Measurements from ENCODE around the gene PRKAR1B.

Gene PRKAR1B

GRCh38 chr7:646951-647350 lies 80.1 kb downstream of the PRKAR1B start:
- Histone ChIP-seq H3K4me3 (ENCODE audit: low read depth in 1 of 2, low read length in 1 of 2) (no peak overlapping the region), H3K27me3 (no peaks in the 10 kb centered on the region), H3K27ac (no peak overlapping the region), H3K4me1 (ENCODE audit: control insufficient read depth in 1 of 2, insufficient read depth in 1 of 2, low read depth in 1 of 2, low read length in 1 of 2) (no peaks in the 10 kb centered on the region), H3K36me3 (no peaks in the 10 kb centered on the region), H3K9me3 (no peaks in the 10 kb centered on the region)
- TF ChIP-seq, protein P1, sequence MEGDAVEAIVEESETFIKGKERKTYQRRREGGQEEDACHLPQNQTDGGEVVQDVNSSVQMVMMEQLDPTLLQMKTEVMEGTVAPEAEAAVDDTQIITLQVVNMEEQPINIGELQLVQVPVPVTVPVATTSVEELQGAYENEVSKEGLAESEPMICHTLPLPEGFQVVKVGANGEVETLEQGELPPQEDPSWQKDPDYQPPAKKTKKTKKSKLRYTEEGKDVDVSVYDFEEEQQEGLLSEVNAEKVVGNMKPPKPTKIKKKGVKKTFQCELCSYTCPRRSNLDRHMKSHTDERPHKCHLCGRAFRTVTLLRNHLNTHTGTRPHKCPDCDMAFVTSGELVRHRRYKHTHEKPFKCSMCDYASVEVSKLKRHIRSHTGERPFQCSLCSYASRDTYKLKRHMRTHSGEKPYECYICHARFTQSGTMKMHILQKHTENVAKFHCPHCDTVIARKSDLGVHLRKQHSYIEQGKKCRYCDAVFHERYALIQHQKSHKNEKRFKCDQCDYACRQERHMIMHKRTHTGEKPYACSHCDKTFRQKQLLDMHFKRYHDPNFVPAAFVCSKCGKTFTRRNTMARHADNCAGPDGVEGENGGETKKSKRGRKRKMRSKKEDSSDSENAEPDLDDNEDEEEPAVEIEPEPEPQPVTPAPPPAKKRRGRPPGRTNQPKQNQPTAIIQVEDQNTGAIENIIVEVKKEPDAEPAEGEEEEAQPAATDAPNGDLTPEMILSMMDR (IDR thresholded peaks at IDR 0.05): no peak

- Histone ChIP-seq H3K4me1 (ENCODE audit: control insufficient read depth in 1 of 2, insufficient read depth in 1 of 2, low read depth in 1 of 2, low read length in 1 of 2) (no peaks in the 10 kb centered on the region), H3K4me3 (ENCODE audit: low read depth in 1 of 2, low read length in 1 of 2) (no peak overlapping the region), H3K27ac (no peak overlapping the region), H3K36me3 (no peaks in the 10 kb centered on the region), H3K9me3 (no peaks in the 10 kb centered on the region), H3K27me3 (no peaks in the 10 kb centered on the region)
- TF ChIP-seq, protein P1 (IDR thresholded peaks at IDR 0.05): no peak
These were observed 80.6 kb downstream of the PRKAR1B start for GRCh38 chr7:646487-646886.

GRCh38 chr7:645606-646005 lies 81.5 kb downstream of the PRKAR1B start:
- no peaks in the 10 kb centered on the region for H3K9me3 ChIP-seq
- H3K36me3 ChIP-seq: no peaks in the 10 kb centered on the region
- TF ChIP-seq, protein P1 (IDR thresholded peaks at IDR 0.05): no peak
- no peaks in the 10 kb centered on the region for H3K27me3 ChIP-seq
- H3K27ac ChIP-seq: no peak overlapping the region
- H3K4me1 ChIP-seq (ENCODE audit: control insufficient read depth in 1 of 2, insufficient read depth in 1 of 2, low read depth in 1 of 2, low read length in 1 of 2): no peaks in the 10 kb centered on the region
- no peak overlapping the region for H3K4me3 ChIP-seq (ENCODE audit: low read depth in 1 of 2, low read length in 1 of 2)

DNA sequence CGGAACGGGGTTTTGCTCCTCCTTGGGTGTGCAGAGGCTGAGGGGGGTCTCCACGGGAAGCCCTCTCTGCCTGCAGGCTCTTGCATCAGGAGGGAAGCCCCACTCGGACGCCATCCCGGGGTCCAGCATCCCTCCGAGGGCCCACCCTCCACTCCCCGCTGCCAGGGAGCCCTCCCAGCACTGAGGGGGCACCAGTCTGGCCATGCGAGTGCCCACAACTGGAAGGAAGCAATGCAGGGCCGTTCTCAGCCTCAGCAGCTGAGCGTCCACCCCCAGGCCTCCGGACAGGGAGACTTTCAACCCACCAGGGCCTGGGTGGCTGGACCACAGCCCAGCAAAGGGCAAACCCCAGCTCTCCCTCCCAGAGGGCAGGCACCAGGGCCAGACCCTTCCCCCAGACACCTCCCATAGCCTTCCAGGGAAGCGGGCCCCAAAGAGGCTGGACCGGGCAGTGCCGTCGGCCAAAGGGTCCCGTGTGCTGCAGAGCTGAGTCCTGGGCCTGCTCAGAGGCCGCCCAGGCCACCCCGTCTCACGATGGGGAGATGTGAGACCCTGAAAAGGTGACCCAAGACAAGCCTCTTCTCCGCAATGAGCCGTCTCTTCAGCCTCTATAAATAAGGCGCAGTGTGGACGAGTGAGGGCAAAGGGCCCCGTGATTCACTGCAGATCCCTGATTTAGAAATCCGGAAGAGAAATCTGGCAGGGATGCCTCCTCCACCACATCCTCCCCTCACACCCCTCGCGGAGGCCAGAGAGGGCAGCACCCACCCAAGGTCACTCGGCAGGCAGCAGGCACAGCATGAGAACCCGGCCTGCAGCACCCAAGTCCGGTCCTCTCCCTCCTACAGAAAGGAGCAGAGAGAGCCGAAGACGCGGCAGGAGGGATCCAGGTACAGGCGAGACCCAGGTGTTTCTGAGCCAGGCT lies 82.4 kb downstream of the PRKAR1B start:
- TF ChIP-seq, protein P1 (IDR thresholded peaks at IDR 0.05): no peak
- H3K27ac ChIP-seq: no peak overlapping the region

DNA sequence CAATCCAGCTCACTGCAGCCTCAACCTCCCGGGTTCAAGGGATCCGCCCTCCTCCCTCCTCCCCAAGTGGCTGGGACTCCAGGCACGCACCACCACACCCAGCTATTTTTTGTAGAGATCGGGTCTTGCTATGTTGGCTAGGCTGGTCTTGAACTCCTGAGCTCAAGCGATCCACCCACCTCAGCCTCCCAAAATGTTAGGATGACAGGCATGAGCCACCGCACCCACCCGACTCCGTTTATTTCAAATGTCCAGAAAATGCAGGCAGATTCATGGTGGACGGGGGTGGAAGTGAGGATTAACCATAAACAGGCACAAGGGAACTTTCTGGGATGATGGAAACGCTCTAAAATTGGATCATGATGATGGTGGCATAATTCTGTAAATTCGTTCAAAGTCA lies 85.1 kb downstream of the PRKAR1B start:
- H3K4me1 ChIP-seq (ENCODE audit: control insufficient read depth in 1 of 2, insufficient read depth in 1 of 2, low read depth in 1 of 2, low read length in 1 of 2): no peaks in the 10 kb centered on the region
- no peak overlapping the region for H3K27ac ChIP-seq
- no peaks in the 10 kb centered on the region for H3K27me3 ChIP-seq
- TF ChIP-seq, protein P1 (IDR thresholded peaks at IDR 0.05): no peak
- H3K4me3 ChIP-seq (ENCODE audit: low read depth in 1 of 2, low read length in 1 of 2): no peak overlapping the region
- no peaks in the 10 kb centered on the region for H3K9me3 ChIP-seq
- no peaks in the 10 kb centered on the region for H3K36me3 ChIP-seq

More for the DNA sequence above, 82.4 kb downstream of the PRKAR1B start:
- Histone ChIP-seq H3K9me3 (no peaks in the 10 kb centered on the region), H3K4me1 (ENCODE audit: control insufficient read depth in 1 of 2, insufficient read depth in 1 of 2, low read depth in 1 of 2, low read length in 1 of 2) (no peaks in the 10 kb centered on the region), H3K27me3 (no peaks in the 10 kb centered on the region), H3K36me3 (no peaks in the 10 kb centered on the region), H3K4me3 (ENCODE audit: low read depth in 1 of 2, low read length in 1 of 2) (no peak overlapping the region)

All from neutrophil (primary cell).